A549 (cell line): Measurements from ENCODE around the gene PIK3C2B. TPM values are rescaled to one million over a fixed set of nuclear protein-coding genes. Genes with fewer than 3 reads are reported as not detected.

Experiments used
- ATAC-seq, 2 experiments: fragments of 200-7000 bp in 1 of 2; fragments of >200 bp in 1 of 2; cut with Nextera tagmentation in 1 of 2; cut with Tn5 transposase in 1 of 2; 3 replicates each; pipeline versions ENCODE4 v1.8.0 to v1.9.1; 2018 to 2020; ENCODE audit warnings: mild to moderate bottlenecking in 1 of 2, moderate library complexity in 1 of 2
- CTCF ChIA-PET: fragments of 300-600 bp; sonication (Branson Sonifier 250); formaldehyde crosslinking; extraction: SDS; loops from one replicate; lab custom pipeline; 2021; ENCODE audit warnings: antibody characterized with exemption, inconsistent platforms; lab: Yijun Ruan, JAX
- POLR2A ChIA-PET: fragments of 350-600 bp; formaldehyde crosslinking; extraction: SDS; loops from one replicate; lab custom pipeline; 2021; ENCODE audit warnings: antibody characterized with exemption, inconsistent platforms; lab: Yijun Ruan, JAX
- DNase-seq, 2 experiments: peaks; one replicate each; pipeline versions ENCODE4 v3.0.0 to v3.0.0-alpha.2; 2011 to 2016; ENCODE audit warnings: low read depth in 1 of 2, low spot score in 1 of 2
- FAIRE-seq: peaks from 2 replicates; lab custom pipeline; 2011; peaks lifted over from hg19 to GRCh38; lab: Jason Lieb, UNC
- H3K27ac ChIP-seq, 2 experiments: fragments of >200 bp; sonication (Bioruptor Twin); formaldehyde crosslinking; 3 replicates each; pipeline ENCODE4 v1.5.1; 2016 to 2017
- H3K4me1 ChIP-seq: fragments of >200 bp; sonication (Bioruptor Twin); formaldehyde crosslinking; 3 replicates; pipeline ENCODE4 v1.6.1; 2016
- H3K4me2 ChIP-seq: fragments of >200 bp; sonication (Bioruptor Twin); formaldehyde crosslinking; 3 replicates; pipeline ENCODE4 v1.6.1; 2016
- H3K4me3 ChIP-seq: fragments of >200 bp; sonication (Bioruptor Twin); formaldehyde crosslinking; 3 replicates; pipeline ENCODE4 v1.5.1; 2016
- H3K9me3 ChIP-seq: fragments of >200 bp; sonication (Bioruptor Twin); formaldehyde crosslinking; 3 replicates; pipeline ENCODE4 v1.6.1; 2016
- ATOH8 ChIP-seq: fragments of 250-450 bp; sonication (Bioruptor Pico); IDR thresholded peaks from 2 replicates; pipeline ENCODE4 v1.5.0; 2020; ENCODE audit warnings: low read depth, mild to moderate bottlenecking, moderate library complexity
- BHLHE40 ChIP-seq: IDR thresholded peaks from 2 replicates; pipeline ENCODE4 v1.6.1; 2012; ENCODE audit warnings: low read depth, low read length, inconsistent platforms
- CBX8 ChIP-seq: fragments of 200-600 bp; sonication (generic); IDR thresholded peaks from 2 replicates; pipeline ENCODE4 v1.6.1; 2016
- CEBPB ChIP-seq, 2 experiments: fragments of >200 bp in 1 of 2; sonication (Bioruptor Twin) in 1 of 2; formaldehyde crosslinking in 1 of 2; IDR thresholded peaks; 2 replicates each; pipeline ENCODE4 v1.6.1; 2012 to 2016
- E2F6 ChIP-seq: IDR thresholded peaks from 2 replicates; pipeline ENCODE4 v1.6.1; 2012; ENCODE audit warnings: low read depth, borderline replicate concordance
- EHF ChIP-seq: fragments of 250-450 bp; sonication (Bioruptor Pico); IDR thresholded peaks from 2 replicates; pipeline ENCODE4 v1.5.0; 2020; ENCODE audit warnings: mild to moderate bottlenecking
- EHMT2 ChIP-seq: fragments of 200-600 bp; sonication (generic); IDR thresholded peaks from 2 replicates; pipeline ENCODE4 v1.6.1; 2016; ENCODE audit warnings: antibody characterized with exemption, low read depth, mild to moderate bottlenecking, moderate library complexity
- FOSB ChIP-seq: fragments of 250-450 bp; sonication (Bioruptor Pico); IDR thresholded peaks from 2 replicates; pipeline ENCODE4 v1.5.0; 2020; ENCODE audit warnings: mild to moderate bottlenecking, moderate library complexity
- GATA3 ChIP-seq: IDR thresholded peaks from 2 replicates; pipeline ENCODE4 v1.6.1; 2012; ENCODE audit warnings: borderline replicate concordance
- HDAC2 ChIP-seq: fragments of 200-600 bp; sonication (generic); IDR thresholded peaks from 2 replicates; pipeline ENCODE4 v1.6.1; 2016
- HOXB13 ChIP-seq: fragments of 250-450 bp; sonication (Bioruptor Pico); IDR thresholded peaks from 2 replicates; pipeline ENCODE4 v1.5.0; 2020; ENCODE audit warnings: low read depth, mild to moderate bottlenecking, moderate library complexity
- HOXB5 ChIP-seq: fragments of 250-450 bp; sonication (Bioruptor Pico); IDR thresholded peaks from 2 replicates; pipeline ENCODE4 v1.5.0; 2020; ENCODE audit warnings: mild to moderate bottlenecking, moderate library complexity
- JUN ChIP-seq, 2 experiments: fragments of >200 bp; sonication (Bioruptor Twin); formaldehyde crosslinking; IDR thresholded peaks; 2 replicates in 1 of 2; 3 replicates in 1 of 2; pipeline ENCODE4 v1.6.1; 2016 to 2017
- KDM1A ChIP-seq: fragments of 200-600 bp; sonication (generic); IDR thresholded peaks from 2 replicates; pipeline ENCODE4 v1.6.1; 2016; ENCODE audit warnings: low read depth, mild to moderate bottlenecking
- KDM5A ChIP-seq: fragments of 200-600 bp; sonication (generic); IDR thresholded peaks from 2 replicates; pipeline ENCODE4 v1.6.1; 2016; ENCODE audit warnings: antibody characterized with exemption, mild to moderate bottlenecking
- MYC ChIP-seq: IDR thresholded peaks from 2 replicates; pipeline ENCODE4 v1.6.1; 2012; ENCODE audit warnings: mild to moderate bottlenecking, inconsistent platforms, low read length, improper control_type of control experiment, borderline replicate concordance
- NPAS2 ChIP-seq: fragments of 250-450 bp; sonication (Bioruptor Pico); IDR thresholded peaks from 2 replicates; pipeline ENCODE4 v1.8.0; 2022; ENCODE audit warnings: mild to moderate bottlenecking, moderate library complexity, borderline replicate concordance
- NR3C1 ChIP-seq: fragments of >200 bp; sonication (Bioruptor Twin); formaldehyde crosslinking; IDR thresholded peaks from 3 replicates; pipeline ENCODE4 v1.6.1; 2017
- PHF8 ChIP-seq: fragments of 200-600 bp; sonication (generic); IDR thresholded peaks from 2 replicates; pipeline ENCODE4 v1.6.1; 2016; ENCODE audit warnings: low read depth, mild to moderate bottlenecking, antibody characterized with exemption, moderate library complexity, borderline replicate concordance
- POLR2AphosphoS2 ChIP-seq: conservative IDR thresholded peaks from 2 replicates; pipeline ENCODE4 v1.6.1; 2012; ENCODE audit warnings: low read length, improper control_type of control experiment, inconsistent platforms
- RAD21 ChIP-seq, 2 experiments: fragments of >200 bp in 1 of 2; sonication (Bioruptor Twin) in 1 of 2; formaldehyde crosslinking in 1 of 2; IDR thresholded peaks in 1 of 2; conservative IDR thresholded peaks in 1 of 2; 2 replicates in 1 of 2; 3 replicates in 1 of 2; pipeline ENCODE4 v1.6.1; 2012 to 2018; ENCODE audit warnings: inconsistent platforms in 1 of 2
- TP53 ChIP-seq: fragments of 250-450 bp; sonication (Bioruptor Pico); IDR thresholded peaks from 2 replicates; pipeline ENCODE4 v1.5.0; 2021; ENCODE audit warnings: mild to moderate bottlenecking, moderate library complexity
- ZC3H11A ChIP-seq: fragments of 450-650 bp; IDR thresholded peaks from 2 replicates; pipeline ENCODE4 v1.6.1; 2014; ENCODE audit warnings: antibody characterized with exemption, mild to moderate bottlenecking
- ZNF302 ChIP-seq: fragments of 250-450 bp; sonication (Bioruptor Pico); IDR thresholded peaks from 2 replicates; pipeline ENCODE4 v1.9.0; 2021; ENCODE audit warnings: inconsistent platforms, mild to moderate bottlenecking, moderate library complexity
- ZSCAN20 ChIP-seq: fragments of 250-450 bp; sonication (Bioruptor Pico); IDR thresholded peaks from 2 replicates; pipeline ENCODE4 v1.8.0; 2022; ENCODE audit warnings: mild to moderate bottlenecking, moderate library complexity
- WGBS: methylation state at CpG from one replicate; pipeline ENCODE4 v1.1.6; 2017; ENCODE audit errors: missing lambda C conversion rate; 5-methylcytosine and 5-hydroxymethylcytosine counted together
- polyA plus RNA-seq, 4 experiments: library from polyadenylated mRNA; depleted of rRNA in 3 of 4; stranded (reverse); fragments of >200 nt; fragmentation: RNase III in 1 of 4; extraction: RNeasy Plus Mini Kit Qiagen cat#74134 plus additional on column Dnase treatment in 1 of 4; gene quantifications; 2 replicates in 3 of 4; 3 replicates in 1 of 4; pipeline ENCODE4 v1.2.3, GENCODE V29; 2011 to 2017
- TF ChIP-seq, protein P1 (sequence below): fragments of >200 bp; sonication (Bioruptor Twin); formaldehyde crosslinking; IDR thresholded peaks from 3 replicates; pipeline ENCODE4 v1.6.1; 2016

Gene PIK3C2B
- polyA plus RNA-seq, 2 of the 4 experiments (the other 2 are of a cell fraction), result 9.2 to 9.7 TPM

- ChIA-PET CTCF (interaction anchor here (1.1 to 3.5 kb wide), 3 partner anchors 21 to 263 kb away, joined by 3 to 23 read pairs (median 9); no protein-coding TSS in a partner anchor), POLR2A (no interaction called here)
- FAIRE-seq, result no peak
- Histone ChIP-seq H3K27ac (no peak overlapping the region), H3K4me2 (no peak overlapping the region), H3K9me3 (no peaks in the 10 kb centered on the region), H3K4me1 (no peaks in the 10 kb centered on the region), H3K4me3 (no peak overlapping the region)
- TF ChIP-seq NR3C1, result no peak
- ATAC-seq, result no peak
- DNase-seq, result no peak
- 95% methylated on average over 2 of the region's 2 CpGs for WGBS
Measured at GRCh38 chr1:204544321-204544720, 49.7 kb upstream of the PIK3C2B start.

DNA sequence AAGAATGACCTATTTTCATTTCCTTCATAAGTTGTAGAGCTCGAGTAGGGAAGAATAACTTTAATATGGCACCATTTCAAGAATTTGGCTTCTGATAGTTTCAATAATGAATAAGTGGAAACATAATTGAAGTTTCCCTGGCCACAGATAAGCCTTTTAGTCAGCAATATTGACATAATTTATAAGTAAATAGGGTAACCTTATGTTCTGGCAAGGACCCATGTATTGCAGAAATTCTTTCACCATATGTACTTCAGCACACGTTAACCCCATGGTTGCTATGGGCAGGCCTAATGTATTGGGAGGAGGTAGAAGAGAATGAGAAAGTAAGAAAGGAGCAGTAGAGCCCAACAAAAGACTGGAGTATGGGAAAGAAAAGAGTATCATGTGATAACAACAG lies 47.0 kb upstream of the PIK3C2B start:
- Histone ChIP-seq H3K9me3 (no peaks in the 10 kb centered on the region), H3K4me3 (no peak overlapping the region), H3K4me2 (no peak overlapping the region), H3K4me1 (no peaks in the 10 kb centered on the region), H3K27ac (no peak overlapping the region)
- ChIA-PET CTCF (interaction anchor here (1.3 to 3.4 kb wide), 3 partner anchors 14 to 265 kb away, joined by 4 to 14 read pairs (median 6); no protein-coding TSS in a partner anchor), POLR2A (no interaction called here)
- no peak for DNase-seq
- no peak for FAIRE-seq
- TF ChIP-seq RAD21 (conservative IDR thresholded peaks at IDR 0.05 in 1 of 2, IDR thresholded peaks at IDR 0.05 in 1 of 2), result no peak
- TF ChIP-seq HDAC2, result no peak
- WGBS, result 75% methylated on average over 2 of the region's 2 CpGs
- ATAC-seq, result no peak

DNA sequence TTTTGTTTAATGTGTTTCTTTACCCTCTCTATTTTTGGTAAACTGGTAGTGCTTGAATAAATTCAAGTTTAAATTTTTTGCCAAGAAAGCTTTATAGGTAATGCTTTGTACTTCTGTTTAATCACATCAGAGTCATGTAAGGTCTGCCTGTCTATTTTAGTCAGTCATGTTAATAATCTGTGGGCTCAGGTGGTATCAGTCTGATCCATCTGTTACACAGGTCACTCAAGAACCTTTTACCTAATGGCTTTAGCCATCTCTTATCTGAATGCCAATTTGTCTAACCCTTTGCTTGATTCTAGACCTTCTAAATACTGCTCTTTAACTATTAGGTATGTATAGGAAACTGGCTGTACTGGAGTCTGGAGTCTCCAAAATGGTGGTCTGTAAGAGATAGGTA lies 38.2 kb upstream of the PIK3C2B start:
- CTCF ChIA-PET, result interaction anchor here (0.6 to 2.3 kb wide), 4 partner anchors 32 to 543 kb away, joined by 3 to 13 read pairs (median 4); no protein-coding TSS in a partner anchor
- Histone ChIP-seq H3K27ac (no peak overlapping the region), H3K4me2 (no peak overlapping the region), H3K4me3 (no peak overlapping the region), H3K4me1 (no peaks in the 10 kb centered on the region), H3K9me3 (no peaks in the 10 kb centered on the region)
- ATAC-seq (no peak), FAIRE-seq (no peak), DNase-seq (no peak)
- POLR2A ChIA-PET, result no interaction called here
- TF ChIP-seq EHMT2 (no peak), RAD21 (conservative IDR thresholded peaks at IDR 0.05 in 1 of 2, IDR thresholded peaks at IDR 0.05 in 1 of 2) (no peak), PHF8 (no peak), POLR2AphosphoS2 (no peak), HOXB5 (CRISPR knock-in tag) (no peak), ZSCAN20 (CRISPR knock-in tag) (no peak)
- TF ChIP-seq, all 56 proteins: peak for 0

DNA sequence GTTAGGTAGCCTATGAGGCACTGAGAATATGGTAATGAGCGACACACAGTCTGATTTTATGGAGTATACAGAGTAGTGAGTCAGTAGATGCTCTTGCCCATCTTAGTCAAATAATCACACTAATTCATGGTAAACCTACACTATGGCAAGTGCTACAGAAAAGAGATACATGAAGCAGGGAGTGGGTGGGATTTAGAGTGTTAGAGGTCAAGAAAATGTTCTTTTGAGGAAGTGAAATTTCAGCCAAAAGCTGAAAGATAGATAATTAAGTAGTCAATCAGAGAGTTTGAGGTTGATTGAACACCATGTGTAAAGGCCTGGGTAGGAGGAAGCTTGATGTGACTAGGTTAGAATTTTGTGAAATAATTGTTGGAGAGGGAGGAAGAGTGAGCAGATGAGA lies 36.3 kb upstream of the PIK3C2B start:
- no peak for ATAC-seq
- WGBS, result 92% methylated on average over 1 of the region's 1 CpG
- DNase-seq, result no peak

More for the DNA sequence above, 36.3 kb upstream of the PIK3C2B start:
- TF ChIP-seq NPAS2 (CRISPR knock-in tag), result no peak
- no peak for TF ChIP-seq KDM5A
- TF ChIP-seq MYC, result no peak
- TF ChIP-seq BHLHE40, result no peak
- TF ChIP-seq HOXB13 (CRISPR knock-in tag), result no peak
- no peak for TF ChIP-seq E2F6
- no peak for TF ChIP-seq CBX8
- no peak for TF ChIP-seq ZC3H11A
- no peak for TF ChIP-seq FOSB (CRISPR knock-in tag)
- TF ChIP-seq, protein P1, sequence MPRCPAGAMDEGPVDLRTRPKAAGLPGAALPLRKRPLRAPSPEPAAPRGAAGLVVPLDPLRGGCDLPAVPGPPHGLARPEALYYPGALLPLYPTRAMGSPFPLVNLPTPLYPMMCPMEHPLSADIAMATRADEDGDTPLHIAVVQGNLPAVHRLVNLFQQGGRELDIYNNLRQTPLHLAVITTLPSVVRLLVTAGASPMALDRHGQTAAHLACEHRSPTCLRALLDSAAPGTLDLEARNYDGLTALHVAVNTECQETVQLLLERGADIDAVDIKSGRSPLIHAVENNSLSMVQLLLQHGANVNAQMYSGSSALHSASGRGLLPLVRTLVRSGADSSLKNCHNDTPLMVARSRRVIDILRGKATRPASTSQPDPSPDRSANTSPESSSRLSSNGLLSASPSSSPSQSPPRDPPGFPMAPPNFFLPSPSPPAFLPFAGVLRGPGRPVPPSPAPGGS, result no peak
- TF ChIP-seq PHF8, result no peak
- no peak for TF ChIP-seq TP53 (CRISPR knock-in tag)
- TF ChIP-seq KDM1A, result no peak
- TF ChIP-seq EHF (CRISPR knock-in tag), result no peak
- no peak for TF ChIP-seq CEBPB (IDR thresholded peaks at IDR 0.05)
- TF ChIP-seq ATOH8 (CRISPR knock-in tag), result no peak
- no peak for TF ChIP-seq GATA3
- TF ChIP-seq RAD21 (conservative IDR thresholded peaks at IDR 0.05 in 1 of 2, IDR thresholded peaks at IDR 0.05 in 1 of 2), result no peak
- TF ChIP-seq ZNF302 (CRISPR knock-in tag), result no peak
- TF ChIP-seq JUN (IDR thresholded peaks at IDR 0.05), result no peak
- POLR2A ChIA-PET, result no interaction called here
- Histone ChIP-seq H3K27ac (no peak overlapping the region), H3K9me3 (no peaks in the 10 kb centered on the region), H3K4me3 (no peak overlapping the region), H3K4me2 (no peak overlapping the region), H3K4me1 (no peaks in the 10 kb centered on the region)
- CTCF ChIA-PET, result interaction anchor here (0.7 to 2.3 kb wide), 5 partner anchors 22 to 276 kb away, joined by 3 to 13 read pairs (median 3); no protein-coding TSS in a partner anchor
- no peak for FAIRE-seq
